HS-27A (cell line): Measurements from ENCODE around the gene CENPL.
"Not testable (repeated sequence)": the region's sequence is repeated elsewhere in the genome, so short reads cannot be mapped to it uniquely, and the experiment has no call there.

Source experiments
- DNase-seq: peaks from one replicate; pipeline ENCODE4 v3.0.0-alpha.2; 2012; ENCODE audit warnings: low read depth, missing footprints

CENPL gene

GRCh38 chr1:173857363-173857917 lies 32.8 kb upstream of the CENPL start:
- DNase-seq = no peak

- no peak for DNase-seq
These were observed 32.2 kb upstream of the CENPL start for GRCh38 chr1:173856903-173857302.

DNA sequence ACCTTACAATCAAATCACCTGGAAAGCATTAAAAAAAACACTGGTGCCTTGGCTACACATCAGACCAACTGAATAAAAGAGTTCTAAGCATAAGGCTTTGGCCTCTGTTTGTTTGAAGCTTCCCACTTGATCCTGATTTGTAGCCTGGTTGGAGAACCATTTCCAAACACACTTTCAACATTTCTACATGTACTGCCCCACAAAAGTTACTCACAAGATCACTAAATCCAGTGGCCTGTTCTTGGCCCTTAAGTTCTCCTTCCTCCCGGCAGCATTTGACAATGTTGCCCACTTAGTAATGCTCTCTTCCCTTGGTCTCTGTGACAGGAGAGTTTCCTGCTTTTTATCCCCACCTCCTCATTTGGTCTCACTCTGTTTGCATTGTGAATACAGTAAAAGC lies 31.3 kb upstream of the CENPL start:
- no peak for DNase-seq

GRCh38 chr1:173853074-173853473 lies 28.4 kb upstream of the CENPL start:
- DNase-seq = no peak

DNA sequence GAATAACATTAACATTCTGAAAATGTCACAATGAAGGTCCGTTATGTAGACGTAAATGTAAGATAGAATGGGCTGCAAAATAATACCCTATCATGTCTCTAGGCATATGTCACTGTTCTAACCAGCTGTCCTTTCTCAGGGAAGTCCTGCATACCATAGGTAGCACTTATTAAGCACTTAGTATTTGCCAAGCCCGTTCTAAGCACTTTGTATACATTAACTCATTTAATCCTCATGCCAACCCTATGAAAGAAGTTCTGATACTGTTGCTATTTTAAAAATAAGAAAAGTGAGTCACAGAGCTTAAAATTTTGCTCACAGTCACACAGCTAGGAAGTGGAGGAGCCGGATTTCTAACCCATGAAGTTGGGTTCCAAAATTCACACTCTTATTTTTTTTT lies 27.4 kb upstream of the CENPL start:
- no peak for DNase-seq

- DNase-seq = no peak
These were observed 8.1 kb upstream of the CENPL start for GRCh38 chr1:173832748-173833147.

DNA sequence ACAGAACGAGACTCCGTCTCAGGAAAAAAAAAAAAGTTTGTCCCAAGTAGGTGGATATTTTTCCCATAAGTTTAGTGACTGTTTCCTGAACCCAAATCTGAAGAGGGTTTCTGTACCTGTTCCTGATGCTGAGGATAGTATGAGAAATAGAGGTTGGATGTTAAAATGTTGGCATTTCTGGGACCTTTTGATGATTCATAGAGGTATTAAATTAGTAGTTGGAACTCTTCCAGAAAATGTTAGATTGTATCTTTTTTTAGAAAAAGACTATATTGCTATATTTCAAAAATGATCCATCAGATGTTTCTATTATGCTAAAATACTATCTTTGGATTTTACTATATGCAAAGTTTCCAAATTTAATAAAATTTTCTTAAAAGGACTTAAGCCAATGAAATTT lies 2.9 kb upstream of the CENPL start:
- no peak for DNase-seq

- no peak for DNase-seq
These were observed 835 bp downstream of the CENPL start for GRCh38 chr1:173823781-173824314.

DNA sequence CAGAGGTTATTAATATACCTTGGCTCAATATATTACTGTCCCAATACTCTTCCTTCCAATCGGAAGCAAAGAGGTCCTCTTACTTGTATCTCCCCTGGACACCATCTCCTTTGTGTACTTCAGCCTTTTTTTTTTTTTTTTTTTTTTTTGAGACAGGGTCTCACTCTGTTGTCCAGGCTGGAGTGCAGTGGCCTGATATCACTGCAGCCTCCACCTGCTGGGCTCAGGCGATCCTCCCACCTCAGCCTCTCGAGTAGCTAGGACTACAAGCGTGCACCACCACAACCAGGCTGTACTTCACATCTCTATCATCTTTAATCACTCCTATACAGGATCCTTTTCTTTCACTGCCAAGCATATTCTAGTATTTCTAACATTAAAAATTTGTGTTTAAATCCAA lies 3.0 kb downstream of the CENPL start:
- DNase-seq = no peak

GRCh38 chr1:173818459-173818858 lies 6.2 kb downstream of the CENPL start:
- DNase-seq = no peak

DNA sequence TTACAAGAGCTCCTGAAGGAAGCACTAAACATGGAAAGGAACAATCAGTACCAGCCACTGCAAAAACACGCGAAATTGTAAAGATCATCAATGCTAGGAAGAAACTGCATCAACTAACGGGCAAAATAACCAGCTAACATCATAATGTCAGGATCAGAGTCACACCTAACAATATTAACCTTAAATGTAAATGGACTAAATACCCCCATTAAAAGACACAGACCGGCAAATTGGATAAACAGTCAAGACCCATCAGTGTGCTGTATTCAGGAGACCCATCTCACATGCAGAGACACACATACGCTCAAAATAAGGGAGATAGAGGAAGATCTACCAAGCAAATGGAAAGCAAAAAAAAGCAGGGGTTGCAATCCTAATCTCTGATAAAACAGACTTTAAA lies 11.0 kb downstream of the CENPL start:
- not testable (repeated sequence) for DNase-seq

DNA sequence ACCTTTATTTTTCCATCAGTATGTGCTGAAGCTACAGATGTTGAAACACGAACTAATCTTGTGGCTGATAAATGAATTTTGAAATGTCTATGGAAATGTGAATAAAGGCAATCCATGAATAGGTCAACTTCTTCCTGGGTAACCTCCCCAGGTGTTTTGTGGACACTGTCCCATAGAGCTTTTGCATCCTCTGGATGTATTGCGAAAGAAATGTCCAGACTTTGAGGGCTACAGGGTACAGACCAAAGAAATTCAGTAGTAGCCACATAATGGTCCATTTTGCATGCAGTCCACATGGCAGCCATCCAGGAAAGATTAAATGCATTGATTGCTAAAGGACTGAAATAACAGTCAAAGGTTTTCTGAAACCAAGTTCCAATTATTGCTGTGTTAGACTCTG lies 21.7 kb downstream of the CENPL start:
- DNase-seq = no peak

GRCh38 chr1:173799995-173800394 lies 24.7 kb downstream of the CENPL start:
- DNase-seq = not testable (repeated sequence)

- DNase-seq = no peak
These were observed 26.6 kb downstream of the CENPL start for GRCh38 chr1:173798078-173798477.

GRCh38 chr1:173789841-173790240 lies 34.8 kb downstream of the CENPL start:
- no peak for DNase-seq

- no peak for DNase-seq
These were observed 39.7 kb downstream of the CENPL start for GRCh38 chr1:173784997-173785396.

DNA sequence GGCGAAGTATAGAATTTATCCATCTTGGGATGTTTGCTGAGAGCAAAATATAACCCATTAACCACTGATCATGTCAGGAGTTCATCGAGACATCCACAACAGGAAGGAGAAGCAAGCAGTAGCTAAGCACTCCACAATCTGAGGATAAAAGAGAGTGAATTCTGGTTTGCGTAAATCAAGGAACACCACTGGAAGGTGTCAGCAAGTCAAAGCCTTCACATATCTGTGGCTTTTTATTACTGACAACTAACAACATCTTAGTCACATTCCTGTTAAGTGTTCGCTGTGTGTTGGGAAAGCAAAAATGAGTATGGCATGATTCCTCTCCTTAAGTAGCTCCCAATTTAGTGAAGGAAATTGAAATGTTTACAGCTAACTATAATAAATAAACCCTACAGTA lies 44.7 kb downstream of the CENPL start:
- no peak for DNase-seq

- no peak for DNase-seq
These were observed 49.0 kb downstream of the CENPL start for GRCh38 chr1:173775578-173776226.

DNA sequence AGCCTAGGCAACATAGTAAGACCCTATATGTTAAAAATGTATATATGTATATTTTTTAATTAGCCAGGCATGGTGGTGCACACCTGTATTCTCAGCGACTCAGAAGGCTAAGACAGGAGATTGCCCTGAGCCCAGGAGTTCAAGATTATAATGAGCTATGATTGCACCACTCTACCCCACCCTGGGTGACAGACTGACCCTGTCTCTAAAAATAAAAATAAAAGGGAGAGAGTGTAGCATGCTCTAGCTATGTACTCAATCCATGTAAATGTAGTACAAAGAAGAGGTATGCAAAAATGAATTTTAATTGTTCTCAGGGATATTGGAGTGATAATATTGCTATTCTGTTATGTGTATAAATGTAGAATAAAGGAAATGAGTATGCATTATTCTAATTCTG lies 53.1 kb downstream of the CENPL start:
- DNase-seq = no peak

DNA sequence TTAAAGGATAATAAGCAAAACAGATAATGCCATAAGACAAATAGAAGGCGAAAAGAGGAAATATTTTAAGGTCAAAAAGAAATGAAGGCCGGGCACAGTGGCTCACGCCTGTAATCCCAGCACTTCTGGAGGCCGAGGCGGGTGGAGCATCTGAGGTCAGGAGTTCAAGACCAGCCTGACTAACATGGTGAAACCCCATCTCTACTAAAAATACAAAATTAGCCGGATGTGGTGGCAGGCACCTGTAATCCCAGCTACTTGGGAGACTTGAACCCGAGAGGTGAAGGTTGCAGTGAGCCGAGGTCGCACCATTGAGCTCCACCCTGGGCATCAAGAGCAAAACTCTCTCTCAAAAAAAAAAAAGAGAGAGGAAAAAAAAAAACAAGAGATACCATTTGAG lies 54.4 kb downstream of the CENPL start:
- DNase-seq = not testable (repeated sequence)

GRCh38 chr1:173768827-173769226 lies 55.9 kb downstream of the CENPL start:
- no peak for DNase-seq

DNA sequence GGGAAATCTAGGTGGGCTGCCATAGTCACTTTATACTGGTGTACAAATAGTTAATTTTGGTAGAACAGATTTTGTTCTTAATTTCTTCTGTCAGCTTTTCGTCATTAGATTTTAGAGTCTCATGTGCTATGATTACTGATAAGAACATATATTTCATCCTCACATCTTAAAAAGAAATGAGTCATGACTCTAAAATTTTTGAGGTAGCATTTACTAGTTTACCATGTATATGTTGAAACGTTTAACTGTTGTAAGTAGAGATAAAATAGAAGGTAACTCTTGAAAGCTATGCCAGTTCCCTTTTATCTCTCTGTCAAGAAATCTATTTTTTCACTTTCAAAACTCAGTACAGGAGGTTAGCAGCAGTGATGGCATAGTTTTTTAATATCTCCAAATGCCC lies 56.5 kb downstream of the CENPL start:
- no peak for DNase-seq

- not testable (repeated sequence) for DNase-seq
These were observed 60.4 kb downstream of the CENPL start for GRCh38 chr1:173764331-173764730.

- no peak for DNase-seq
These were observed 65.7 kb downstream of the CENPL start for GRCh38 chr1:173758980-173759379.
